HepG2 (cell line): ENCODE results near the gene NUDT22. TPM values are rescaled to one million over a fixed set of nuclear protein-coding genes. Genes with fewer than 3 reads are reported as not detected.

Experiments used
- ATAC-seq: fragments of 200-7000 bp; cut with Tn5 transposase; 3 replicates; pipeline ENCODE4 v1.9.1; 2020; ENCODE audit warnings: mild to moderate bottlenecking, moderate library complexity
- BruUV-seq: library from RNA; stranded (reverse); fragments of 400-500 nt; replicated peaks from 2 replicates; lab custom pipeline; 2021; lab: Mats Ljungman, UMichigan
- CTCF ChIA-PET: fragments of 300-600 bp; formaldehyde crosslinking; extraction: SDS; loops from one replicate; lab custom pipeline; 2021; ENCODE audit warnings: low total read pairs, inconsistent platforms, low intra/inter-chr PET ratio; lab: Yijun Ruan, JAX
- POLR2A ChIA-PET: fragments of 350-600 bp; sonication (Branson Sonifier 250); formaldehyde crosslinking; loops from one replicate; lab custom pipeline; 2020; ENCODE audit warnings: antibody characterized with exemption, inconsistent platforms; lab: Yijun Ruan, JAX
- DNase-seq: peaks from one replicate; pipeline ENCODE4 v3.0.0-alpha.2; 2015; ENCODE audit warnings: low spot score
- FAIRE-seq: peaks from 3 replicates; lab custom pipeline; 2011; peaks lifted over from hg19 to GRCh38; lab: Jason Lieb, UNC
- H2AFZ ChIP-seq: one replicate; pipeline ENCODE4 v1.6.1; 2011; ENCODE audit warnings: low read length, inconsistent platforms
- H3K27ac ChIP-seq: fragments of 300-600 bp; 3 replicates; pipeline ENCODE4 v1.8.0; 2011; ENCODE audit warnings: mixed run types, mild to moderate bottlenecking, mixed read lengths, low read length, inconsistent platforms; ENCODE audit not compliant: insufficient read depth; ENCODE audit errors: extremely low read length
- H3K27me3 ChIP-seq, 2 experiments: fragments of 200-600 bp in 1 of 2; 2 replicates in 1 of 2; 3 replicates in 1 of 2; pipeline versions ENCODE4 v1.6.0 to v1.8.0; 2011; ENCODE audit warnings: low read length in 2 of 2, mild to moderate bottlenecking in 2 of 2, moderate library complexity in 2 of 2, inconsistent platforms in 1 of 2; ENCODE audit not compliant: insufficient read depth in 2 of 2, control insufficient read depth in 1 of 2
- H3K36me3 ChIP-seq, 2 experiments: fragments of 200-600 bp in 1 of 2; replicated peaks in 1 of 2; 2 replicates in 1 of 2; 3 replicates in 1 of 2; pipeline versions ENCODE4 v1.5.1 to v1.8.0; 2011; ENCODE audit warnings: low read length in 2 of 2, inconsistent platforms in 1 of 2; ENCODE audit not compliant: insufficient read depth in 2 of 2, control insufficient read depth in 1 of 2
- H3K4me1 ChIP-seq: 2 replicates; pipeline ENCODE4 v1.5.1; 2012; ENCODE audit warnings: low read length, inconsistent platforms; ENCODE audit not compliant: insufficient read depth
- H3K4me2 ChIP-seq: 2 replicates; pipeline ENCODE4 v1.6.0; 2011; ENCODE audit warnings: low read depth, low read length, inconsistent platforms
- H3K4me3 ChIP-seq, 3 experiments: fragments of 200-600 bp in 1 of 3; sonication (generic), shearing (Covaris generic) in 1 of 3; replicated peaks in 1 of 3; 2 replicates each; pipeline ENCODE4 v1.5.1; 2011 to 2016; ENCODE audit warnings: low read length in 3 of 3, inconsistent platforms in 2 of 3, low read depth in 2 of 3, mild to moderate bottlenecking in 2 of 3, control low read depth in 1 of 3, mixed read lengths in 1 of 3; ENCODE audit not compliant: insufficient read depth in 1 of 3
- H3K79me2 ChIP-seq: one replicate; pipeline ENCODE4 v1.6.1; 2011; ENCODE audit warnings: low read length, inconsistent platforms; ENCODE audit not compliant: insufficient read depth
- H3K9ac ChIP-seq: 2 replicates; pipeline ENCODE4 v1.6.0; 2011; ENCODE audit warnings: mild to moderate bottlenecking, low read depth, low read length, inconsistent platforms; ENCODE audit not compliant: insufficient read depth
- H3K9me3 ChIP-seq: 2 replicates; pipeline ENCODE4 v1.5.1; 2012; ENCODE audit warnings: mild to moderate bottlenecking, low read length
- H4K20me1 ChIP-seq: 2 replicates; pipeline ENCODE4 v1.6.0; 2011; ENCODE audit warnings: inconsistent platforms, mild to moderate bottlenecking, low read length, moderate library complexity; ENCODE audit not compliant: insufficient read depth
- AGO2 ChIP-seq: fragments of 200-400 bp; formaldehyde crosslinking; optimal IDR thresholded peaks from 2 replicates; pipeline ENCODE3; 2017; ENCODE audit warnings: mild to moderate bottlenecking, low read depth, low read length, moderate library complexity
- HNRNPL ChIP-seq: fragments of 200-400 bp; formaldehyde crosslinking; IDR thresholded peaks from 2 replicates; pipeline ENCODE4 v1.6.1; 2017; ENCODE audit warnings: mild to moderate bottlenecking, low read depth, low read length
- KDM5A ChIP-seq: fragments of 200-600 bp; sonication (generic); IDR thresholded peaks from 2 replicates; pipeline ENCODE4 v1.7.0; 2018; ENCODE audit warnings: antibody characterized with exemption, mild to moderate bottlenecking, low read length, borderline replicate concordance
- KLF12 ChIP-seq: sonication (generic); formaldehyde crosslinking; IDR thresholded peaks from 2 replicates; pipeline ENCODE4 v1.4.0; 2020; ENCODE audit warnings: missing genetic modification reagents, borderline replicate concordance
- KMT2B ChIP-seq: IDR thresholded peaks from 2 replicates; pipeline ENCODE4 v1.6.1; 2016; ENCODE audit warnings: missing genetic modification reagents, missing compliant biosample characterization
- PCBP1 ChIP-seq: fragments of 200-400 bp; formaldehyde crosslinking; IDR thresholded peaks from 2 replicates; pipeline ENCODE4 v1.6.1; 2017; ENCODE audit warnings: mild to moderate bottlenecking, low read depth, low read length, borderline replicate concordance
- RARA ChIP-seq: IDR thresholded peaks from 2 replicates; pipeline ENCODE4 v1.6.1; 2016; ENCODE audit warnings: missing genetic modification reagents, missing compliant biosample characterization
- RBM22 ChIP-seq: fragments of 200-400 bp; formaldehyde crosslinking; optimal IDR thresholded peaks from 2 replicates; pipeline ENCODE3; 2017; ENCODE audit warnings: mild to moderate bottlenecking, low read length, moderate library complexity
- XRCC5 ChIP-seq: fragments of 200-400 bp; formaldehyde crosslinking; optimal IDR thresholded peaks from 2 replicates; pipeline ENCODE3; 2017; ENCODE audit warnings: mild to moderate bottlenecking, low read length
- ZFP82 ChIP-seq: sonication (generic); formaldehyde crosslinking; IDR thresholded peaks from 2 replicates; pipeline ENCODE4 v1.5.1; 2020; ENCODE audit warnings: mild to moderate bottlenecking, missing genetic modification reagents, borderline replicate concordance
- ZNF280B ChIP-seq: sonication (generic); formaldehyde crosslinking; IDR thresholded peaks from 2 replicates; pipeline ENCODE4 v1.5.0; 2020; ENCODE audit warnings: missing genetic modification reagents, mild to moderate bottlenecking, borderline replicate concordance
- ZNF282 ChIP-seq: fragments of 450-650 bp; IDR thresholded peaks from 2 replicates; pipeline ENCODE4 v1.6.1; 2018; ENCODE audit not compliant: partially characterized antibody
- ZNF687 ChIP-seq: sonication (generic); formaldehyde crosslinking; IDR thresholded peaks from 2 replicates; pipeline ENCODE4 v1.5.1; 2020; ENCODE audit warnings: mild to moderate bottlenecking, missing genetic modification reagents, moderate library complexity
- ZNF737 ChIP-seq: sonication (generic); formaldehyde crosslinking; IDR thresholded peaks from 2 replicates; pipeline ENCODE4 v1.5.0; 2020; ENCODE audit warnings: missing genetic modification reagents, mild to moderate bottlenecking, borderline replicate concordance
- ZUFSP ChIP-seq: sonication (generic); formaldehyde crosslinking; IDR thresholded peaks from 2 replicates; pipeline ENCODE4 v1.9.0; 2021; ENCODE audit warnings: missing genetic modification reagents, mild to moderate bottlenecking, borderline replicate concordance
- WGBS: methylation state at CpG from one replicate; pipeline ENCODE4 v1.1.6; 2017; ENCODE audit warnings: low lambda C conversion rate; 5-methylcytosine and 5-hydroxymethylcytosine counted together
- in situ Hi-C: cut with HindIII; loops from 2 replicates; pipeline ENCODE4 v1.10.0; 2017; ENCODE audit warnings: low pct_unique_long_range_greater_than_20kb; ENCODE audit not compliant: extremely low pct_ligation_motif_present
- intact Hi-C: fragments of 100-400 bp; cut with micrococcal nuclease; formaldehyde crosslinking; loops from one replicate; pipeline ENCODE4 v1.10.0; 2022; ENCODE audit not compliant: unreplicated experiment
- polyA plus RNA-seq, 8 experiments: library from polyadenylated mRNA; depleted of rRNA in 3 of 8; stranded (reverse) in 7 of 8; unstranded in 1 of 8; fragments of >200 nt; fragmentation: Illumina TruSeq in 4 of 8; extraction: Trizol in 4 of 8; gene quantifications; 2 replicates each; pipeline versions ENCODE4 v1.2.1 to v1.2.3, GENCODE V29; 2011 to 2016; ENCODE audit warnings: low read depth in 4 of 8, missing spikeins in 1 of 8, mixed read lengths in 1 of 8; ENCODE audit not compliant: insufficient read depth in 1 of 8
- total RNA-seq, 5 experiments: library from RNA; depleted of rRNA; stranded (reverse); fragments of >200 nt; fragmentation: Illumina TruSeq; extraction: Trizol; gene quantifications; 2 replicates each; pipeline ENCODE4 v1.2.3, GENCODE V29; 2016; ENCODE audit warnings: low read depth in 1 of 5

Gene NUDT22
- total and polyA plus RNA-seq, 2 of the 13 experiments (the other 11 are each of a cell fraction or from before 2014, with no cell fraction given), result 33.5 to 39.8 TPM

- H3K4me1 ChIP-seq, result peaks cover 31% of the 10 kb centered on the region
- no peak for ATAC-seq
- in situ Hi-C loops, result no loop called here
- no TSS peak for BruUV-seq
- peak overlapping the region; percentile 95 for H3K4me2 ChIP-seq
- no peaks in the 10 kb centered on the region for H4K20me1 ChIP-seq
- H3K79me2 ChIP-seq, result peaks cover 14% of the 10 kb centered on the region
- peaks cover under 1 to 4% of the 10 kb centered on the region in 2 experiments; a peak in 2 of 5 replicates for H3K36me3 ChIP-seq
- peak overlapping the region; percentile 71 to 89 (median 86) for H3K4me3 ChIP-seq
- CTCF ChIA-PET, result no interaction called here
- 26% methylated on average over 10 of the region's 23 CpGs for WGBS
- FAIRE-seq, result no peak
- H3K9me3 ChIP-seq, result no peaks in the 10 kb centered on the region
- H3K27ac ChIP-seq, result peak overlapping the region; percentile 78
- H2AFZ ChIP-seq, result no peak overlapping the region
- POLR2A ChIA-PET, result interaction anchor here (0.7 to 5.9 kb wide), 16 partner anchors 8 to 103 kb away, joined by 3 to 113 read pairs (median 6); partner anchors contain the start of genes BAD, ESRRA, FERMT3 and FKBP2
- DNase-seq, result no peak
- intact Hi-C loops, result loop anchor here (2.0 kb wide), 1 partner anchor 17 kb away; the partner anchor contains the start of gene PLCB3
- peak overlapping the region; percentile 75 for H3K9ac ChIP-seq
- H3K27me3 ChIP-seq, result no peaks in the 10 kb centered on the region
- 0 out of 2 replicates have a peak, but pooled peaks have one; percentile 9 for TF ChIP-seq PCBP1
- 0 out of 2 replicates have a peak, but pooled peaks have one; percentile 13 for TF ChIP-seq ZNF737 (CRISPR knock-in tag)
- 0 out of 2 replicates have a peak, but pooled peaks have one; percentile 16 for TF ChIP-seq RARA (CRISPR knock-in tag)
- TF ChIP-seq ZNF280B (CRISPR knock-in tag), result 0 out of 2 replicates have a peak, but pooled peaks have one; percentile 13
- TF ChIP-seq KDM5A, result no peak
- TF ChIP-seq XRCC5, result no peak
- TF ChIP-seq RBM22, result peak; percentile 13
- TF ChIP-seq ZUFSP (CRISPR knock-in tag), result no peak
- TF ChIP-seq ZNF282, result no peak
- TF ChIP-seq HNRNPL, result 0 out of 2 replicates have a peak, but pooled peaks have one; percentile 24
- peak; percentile 26 for TF ChIP-seq AGO2
- no peak for TF ChIP-seq ZFP82
- TF ChIP-seq ZNF687, result peak; percentile 36; the same call in 1 of the 2 replicates
- TF ChIP-seq KMT2B (CRISPR knock-in tag), result no peak
- peak; percentile 47 for TF ChIP-seq KLF12 (CRISPR knock-in tag)
Measured at GRCh38 chr11:64268025-64268892, 42.2 kb downstream of the NUDT22 start.
